SJCRH30 (cell line): ENCODE results near the gene MT4. TPM values are rescaled to one million over a fixed set of nuclear protein-coding genes. Genes with fewer than 3 reads are reported as not detected.

Source experiments
- DNase-seq, 2 experiments: peaks; one replicate each; pipeline ENCODE4 v3.0.0-alpha.2; 2015 to 2020
- H3K27ac ChIP-seq: fragments of 250-450 bp; sonication (Bioruptor Pico); 2 replicates; pipeline ENCODE4 v1.5.1; 2020; ENCODE audit warnings: mild to moderate bottlenecking, moderate library complexity
- H3K27me3 ChIP-seq: fragments of 250-450 bp; sonication (Bioruptor Pico); 2 replicates; pipeline ENCODE4 v1.5.1; 2020; ENCODE audit warnings: mild to moderate bottlenecking, moderate library complexity
- H3K36me3 ChIP-seq: fragments of 250-450 bp; sonication (Bioruptor Pico); 2 replicates; pipeline ENCODE4 v1.5.1; 2020; ENCODE audit warnings: mild to moderate bottlenecking, moderate library complexity
- H3K4me1 ChIP-seq: fragments of 250-450 bp; sonication (Bioruptor Pico); 2 replicates; pipeline ENCODE4 v1.5.1; 2020; ENCODE audit warnings: mild to moderate bottlenecking, moderate library complexity
- H3K4me3 ChIP-seq: fragments of 250-450 bp; sonication (Bioruptor Pico); 2 replicates; pipeline ENCODE4 v1.5.1; 2020; ENCODE audit warnings: mild to moderate bottlenecking, moderate library complexity
- H3K9me3 ChIP-seq: fragments of 250-450 bp; sonication (Bioruptor Pico); replicated peaks from 2 replicates; pipeline ENCODE4 v1.5.1; 2020; ENCODE audit warnings: mild to moderate bottlenecking, moderate library complexity
- total RNA-seq: library from RNA; depleted of rRNA; stranded (reverse); fragments of >200 nt; shearing (Covaris generic); gene quantifications from 2 replicates; pipeline ENCODE4 v1.2.3, GENCODE V29; 2014

MT4 gene
- total RNA-seq, 1 experiment from 2014 or later = not detected

- Histone ChIP-seq H3K27ac (no peak overlapping the region), H3K27me3 (no peaks in the 10 kb centered on the region), H3K9me3 (no peaks in the 10 kb centered on the region), H3K4me3 (no peak overlapping the region), H3K36me3 (no peaks in the 10 kb centered on the region), H3K4me1 (peaks cover 12% of the 10 kb centered on the region)
- no peak for DNase-seq
Measured at GRCh38 chr16:56547949-56548567, 16.8 kb upstream of the MT4 start.

- Histone ChIP-seq H3K9me3 (no peaks in the 10 kb centered on the region), H3K4me1 (peaks cover 12% of the 10 kb centered on the region), H3K36me3 (no peaks in the 10 kb centered on the region), H3K4me3 (no peak overlapping the region), H3K27me3 (no peaks in the 10 kb centered on the region), H3K27ac (no peak overlapping the region)
- no peak for DNase-seq
Measured at GRCh38 chr16:56549161-56549560, 15.7 kb upstream of the MT4 start.

GRCh38 chr16:56549744-56550385 is 15.0 kb upstream of the MT4 start:
- Histone ChIP-seq H3K9me3 (no peaks in the 10 kb centered on the region), H3K36me3 (no peaks in the 10 kb centered on the region), H3K4me3 (no peak overlapping the region), H3K4me1 (peaks cover 12% of the 10 kb centered on the region), H3K27ac (no peak overlapping the region), H3K27me3 (peaks cover 2% of the 10 kb centered on the region; the same call in 1 of the 2 replicates)
- no peak for DNase-seq

- Histone ChIP-seq H3K4me1 (peaks cover 12% of the 10 kb centered on the region), H3K27ac (no peak overlapping the region), H3K27me3 (peaks cover 6% of the 10 kb centered on the region; the same call in 1 of the 2 replicates), H3K4me3 (no peak overlapping the region), H3K36me3 (no peaks in the 10 kb centered on the region), H3K9me3 (no peaks in the 10 kb centered on the region)
- no peak for DNase-seq
Measured at GRCh38 chr16:56551796-56552738, 12.8 kb upstream of the MT4 start.

GRCh38 chr16:56554441-56554840 is 10.4 kb upstream of the MT4 start:
- Histone ChIP-seq H3K4me3 (no peak overlapping the region), H3K4me1 (peaks cover 6% of the 10 kb centered on the region; the same call in 1 of the 2 replicates), H3K27me3 (peaks cover 6% of the 10 kb centered on the region; the same call in 1 of the 2 replicates), H3K36me3 (no peaks in the 10 kb centered on the region), H3K9me3 (no peaks in the 10 kb centered on the region), H3K27ac (no peak overlapping the region)
- no peak for DNase-seq

GRCh38 chr16:56558024-56558747 is 6.7 kb upstream of the MT4 start:
- Histone ChIP-seq H3K27ac (no peak overlapping the region), H3K9me3 (no peaks in the 10 kb centered on the region), H3K4me3 (no peak overlapping the region), H3K4me1 (peaks cover 6% of the 10 kb centered on the region; the same call in 1 of the 2 replicates), H3K27me3 (peaks cover 6% of the 10 kb centered on the region; the same call in 1 of the 2 replicates), H3K36me3 (no peaks in the 10 kb centered on the region)
- DNase-seq = peak; percentile 60 to 74

- H3K36me3 ChIP-seq = no peaks in the 10 kb centered on the region
- no peaks in the 10 kb centered on the region for H3K9me3 ChIP-seq
- H3K4me3 ChIP-seq = no peak overlapping the region
- H3K27ac ChIP-seq = no peak overlapping the region
- DNase-seq = no peak
- H3K4me1 ChIP-seq = peaks cover 6% of the 10 kb centered on the region; the same call in 1 of the 2 replicates
- peaks cover 6% of the 10 kb centered on the region; the same call in 1 of the 2 replicates for H3K27me3 ChIP-seq
Measured at GRCh38 chr16:56559109-56559508, 5.8 kb upstream of the MT4 start.

- H3K9me3 ChIP-seq = no peaks in the 10 kb centered on the region
- no peaks in the 10 kb centered on the region; the same call in 1 of the 2 replicates for H3K27me3 ChIP-seq
- DNase-seq = no peak
- H3K4me3 ChIP-seq = no peak overlapping the region
- no peaks in the 10 kb centered on the region for H3K36me3 ChIP-seq
- H3K27ac ChIP-seq = no peak overlapping the region
- H3K4me1 ChIP-seq = peaks cover 6% of the 10 kb centered on the region; the same call in 1 of the 2 replicates
Measured at GRCh38 chr16:56560447-56560846, 4.4 kb upstream of the MT4 start.

- Histone ChIP-seq H3K27me3 (no peaks in the 10 kb centered on the region; the same call in 1 of the 2 replicates), H3K27ac (no peak overlapping the region), H3K4me1 (peaks cover 6% of the 10 kb centered on the region; the same call in 1 of the 2 replicates), H3K36me3 (no peaks in the 10 kb centered on the region), H3K9me3 (no peaks in the 10 kb centered on the region), H3K4me3 (no peak overlapping the region)
- no peak for DNase-seq
Measured at GRCh38 chr16:56561126-56561525, 3.7 kb upstream of the MT4 start.

GRCh38 chr16:56569971-56570370 is 5.1 kb downstream of the MT4 start:
- no peaks in the 10 kb centered on the region for H3K9me3 ChIP-seq
- H3K4me3 ChIP-seq = no peak overlapping the region
- H3K4me1 ChIP-seq = no peaks in the 10 kb centered on the region
- no peak overlapping the region for H3K27ac ChIP-seq
- peaks cover 11% of the 10 kb centered on the region; the same call in 1 of the 2 replicates for H3K27me3 ChIP-seq
- no peak for DNase-seq
- no peaks in the 10 kb centered on the region for H3K36me3 ChIP-seq

- Histone ChIP-seq H3K27me3 (peaks cover 11% of the 10 kb centered on the region; the same call in 1 of the 2 replicates), H3K36me3 (no peaks in the 10 kb centered on the region), H3K9me3 (no peaks in the 10 kb centered on the region), H3K4me3 (no peak overlapping the region), H3K27ac (no peak overlapping the region), H3K4me1 (no peaks in the 10 kb centered on the region)
- DNase-seq = no peak
Measured at GRCh38 chr16:56571525-56571924, 6.7 kb downstream of the MT4 start.

- no peak for DNase-seq
- Histone ChIP-seq H3K27me3 (peaks cover 11% of the 10 kb centered on the region; the same call in 1 of the 2 replicates), H3K36me3 (no peaks in the 10 kb centered on the region), H3K4me3 (no peak overlapping the region), H3K4me1 (no peaks in the 10 kb centered on the region), H3K27ac (no peak overlapping the region), H3K9me3 (no peaks in the 10 kb centered on the region)
Measured at GRCh38 chr16:56574625-56575024, 9.8 kb downstream of the MT4 start.

GRCh38 chr16:56576585-56577299 is 11.9 kb downstream of the MT4 start:
- no peak overlapping the region for H3K27ac ChIP-seq
- no peaks in the 10 kb centered on the region; the same call in 1 of the 2 replicates for H3K27me3 ChIP-seq
- H3K36me3 ChIP-seq = no peaks in the 10 kb centered on the region
- no peaks in the 10 kb centered on the region for H3K9me3 ChIP-seq
- H3K4me1 ChIP-seq = no peaks in the 10 kb centered on the region
- H3K4me3 ChIP-seq = no peak overlapping the region
- peak; percentile 72 to 85 for DNase-seq

- Histone ChIP-seq H3K36me3 (no peaks in the 10 kb centered on the region), H3K4me1 (no peaks in the 10 kb centered on the region), H3K9me3 (no peaks in the 10 kb centered on the region), H3K27me3 (no peaks in the 10 kb centered on the region; the same call in 1 of the 2 replicates), H3K27ac (no peak overlapping the region), H3K4me3 (no peak overlapping the region)
- no peak for DNase-seq
Measured at GRCh38 chr16:56577300-56577625, 12.4 kb downstream of the MT4 start.
